ENCODE results near the gene TCN2. TPM values are rescaled to one million over a fixed set of nuclear protein-coding genes. Genes with fewer than 3 reads are reported as not detected.

TCN2 gene
- total RNA-seq, 1 experiment from 2014 or later: 2.4 TPM

DNA sequence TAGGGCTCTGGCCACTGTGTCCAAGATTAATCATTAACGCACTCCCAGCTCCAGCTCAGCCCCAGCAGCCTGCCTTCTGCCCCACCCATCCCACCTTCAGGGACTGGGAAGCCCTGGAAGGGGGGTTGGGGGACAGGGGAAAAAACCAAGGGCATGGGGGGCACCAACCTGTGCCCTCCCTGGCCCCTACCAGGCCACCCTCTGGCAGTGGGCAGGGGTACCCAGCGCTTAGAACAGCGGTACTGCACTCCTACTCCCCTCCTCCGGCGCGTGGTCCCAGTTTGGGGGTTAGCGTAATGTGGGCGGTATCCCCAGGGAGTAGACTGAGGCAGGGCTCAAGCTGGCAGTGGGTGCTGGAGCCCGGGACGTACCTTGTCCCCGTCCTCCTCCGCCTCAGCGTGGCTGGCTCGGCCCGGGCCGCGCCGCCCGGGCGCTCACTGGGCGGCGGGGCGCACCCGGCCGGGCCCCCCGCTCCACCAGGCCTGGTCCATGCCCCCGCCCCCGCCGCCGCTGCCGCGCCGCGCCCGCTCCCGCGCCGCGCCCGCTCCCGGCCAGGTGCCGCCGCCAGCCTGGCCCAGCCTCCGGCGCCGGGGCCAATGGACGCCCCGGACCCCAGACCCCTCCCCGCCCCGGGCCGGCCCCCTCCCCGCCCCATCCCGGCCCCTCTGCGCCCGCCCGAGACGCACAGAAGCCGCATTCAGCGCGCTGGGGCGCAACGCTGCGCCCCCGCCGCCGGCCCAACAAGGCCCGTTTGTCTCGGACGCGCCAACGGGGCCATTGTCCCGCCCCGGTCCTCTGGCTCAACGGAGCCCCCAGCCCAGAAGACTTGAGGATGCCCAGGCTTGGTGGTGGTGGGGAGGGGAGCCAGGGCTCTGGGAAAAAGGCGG lies 32.6 kb upstream of the TCN2 start, which contains the start of gene GAL3ST1:
GAL3ST1 (minus strand) TSS at position 571 of the 887 bp plus-strand sequence. CDS start 17,273 bp downstream, outside the sequence.
- ChIA-PET POLR2A (no interaction called here), CTCF (no interaction called here)
- in situ Hi-C loops (cut with HindIII; ENCODE audit: low pct_unique_long_range_greater_than_20kb, low sequenced_read_pairs): no loop called here
- no peak for TF ChIP-seq CTCF (IDR thresholded peaks at IDR 0.05)
- no peak for TF ChIP-seq TCF7L2 (IDR thresholded peaks at IDR 0.05; ENCODE audit: low read depth, low read length)
- no peak for TF ChIP-seq REST (IDR thresholded peaks at IDR 0.05; ENCODE audit: insufficient read depth in 1 of 2, low read depth in 2 of 2, low read length in 1 of 2)
- TF ChIP-seq POLR2AphosphoS5 (IDR thresholded peaks at IDR 0.05; ENCODE audit: low read depth, low read length): no peak
- no peak for TF ChIP-seq SIN3A (IDR thresholded peaks at IDR 0.05; ENCODE audit: borderline replicate concordance, insufficient read depth, low read depth, low read length)
- no peak for DNase-seq (ENCODE audit: low read depth, low spot score)
- BruUV-seq (replicated peaks): no TSS peak
- Histone ChIP-seq H3K27me3 (ENCODE audit: control insufficient read depth, insufficient read depth, low read length) (no peaks in the 10 kb centered on the region), H3K9me3 (ENCODE audit: control insufficient read depth, insufficient read depth, low read depth, low read length) (no peaks in the 10 kb centered on the region), H3K36me3 (ENCODE audit: control insufficient read depth, insufficient read depth, low read length) (0 out of 2 replicates have a peak, but pooled peaks cover 2% of the 10 kb centered on the region), H3K27ac (ENCODE audit: low read length) (no peak within 1 kb of the TSS), H3K4me3 (ENCODE audit: low read depth in 2 of 2, low read length in 2 of 2) (peak within 1 kb of the TSS in 1 of 2 experiments; percentile 16; a peak in 1 of 4 replicates), H3K4me1 (ENCODE audit: control insufficient read depth, insufficient read depth, low read length) (peaks cover 11% of the 10 kb centered on the region)
- intact Hi-C loops (cut with micrococcal nuclease; ENCODE audit: unreplicated experiment): no loop called here
- ATAC-seq: peak; percentile 39

- BruUV-seq (replicated peaks): no TSS peak
- TF ChIP-seq TCF7L2 (IDR thresholded peaks at IDR 0.05; ENCODE audit: low read depth, low read length) (no peak), REST (IDR thresholded peaks at IDR 0.05; ENCODE audit: insufficient read depth in 1 of 2, low read depth in 2 of 2, low read length in 1 of 2) (no peak), POLR2AphosphoS5 (IDR thresholded peaks at IDR 0.05; ENCODE audit: low read depth, low read length) (no peak; the same call in 1 of the 2 replicates), SIN3A (IDR thresholded peaks at IDR 0.05; ENCODE audit: borderline replicate concordance, insufficient read depth, low read depth, low read length) (no peak), CTCF (IDR thresholded peaks at IDR 0.05) (no peak)
- CTCF ChIA-PET: no interaction called here
- H3K4me1 ChIP-seq (ENCODE audit: control insufficient read depth, insufficient read depth, low read length): peaks cover 11% of the 10 kb centered on the region
- in situ Hi-C loops (cut with HindIII; ENCODE audit: low pct_unique_long_range_greater_than_20kb, low sequenced_read_pairs) (no loop called here), intact Hi-C loops (cut with micrococcal nuclease; ENCODE audit: unreplicated experiment) (no loop called here)
- POLR2A ChIA-PET: no interaction called here
- DNase-seq (ENCODE audit: low read depth, low spot score) (no peak), ATAC-seq (peak; percentile 55)
- 0 out of 2 replicates have a peak, but pooled peaks cover 2% of the 10 kb centered on the region for H3K36me3 ChIP-seq (ENCODE audit: control insufficient read depth, insufficient read depth, low read length)
- no peaks in the 10 kb centered on the region for H3K9me3 ChIP-seq (ENCODE audit: control insufficient read depth, insufficient read depth, low read depth, low read length)
- H3K27ac ChIP-seq (ENCODE audit: low read length): no peak overlapping the region
- peak overlapping the region in 1 of 2 experiments; percentile 16; a peak in 1 of 4 replicates for H3K4me3 ChIP-seq (ENCODE audit: low read depth in 2 of 2, low read length in 2 of 2)
- H3K27me3 ChIP-seq (ENCODE audit: control insufficient read depth, insufficient read depth, low read length): no peaks in the 10 kb centered on the region
Measured at GRCh38 chr22:30574997-30575671, 31.8 kb upstream of the TCN2 start.
